ENCODE measurements around the gene ARHGAP25. TPM values are rescaled to one million over a fixed set of nuclear protein-coding genes. Genes with fewer than 3 reads are reported as not detected.

Gene ARHGAP25
- total RNA-seq, 1 donor from 2014 or later: 9.6 TPM

GRCh38 chr2:68698567-68699377 lies 35.8 kb upstream of the ARHGAP25 start:
- DNase-seq (ENCODE audit: extremely low spot score in 2 of 2): no peak
- intact Hi-C loops (cut with DNase I): no loop called here
- no peak overlapping the region for H3K4me3 ChIP-seq
- no peaks in the 10 kb centered on the region for H3K9me3 ChIP-seq
- TF ChIP-seq POLR2A (IDR thresholded peaks at IDR 0.05) (no peak), CTCF (IDR thresholded peaks at IDR 0.05) (no peak), POLR2AphosphoS5 (IDR thresholded peaks at IDR 0.05; ENCODE audit: insufficient read depth in 1 of 2, low read depth in 1 of 2) (no peak)
- no peaks in the 10 kb centered on the region for H3K4me1 ChIP-seq
- no peak overlapping the region for H3K27ac ChIP-seq
- no peaks in the 10 kb centered on the region for H3K36me3 ChIP-seq
- H3K27me3 ChIP-seq: no peaks in the 10 kb centered on the region

- no peak for TF ChIP-seq POLR2AphosphoS5 (IDR thresholded peaks at IDR 0.05; ENCODE audit: insufficient read depth in 1 of 2, low read depth in 1 of 2)
- no peak for TF ChIP-seq CTCF (IDR thresholded peaks at IDR 0.05)
- no peak for TF ChIP-seq POLR2A (IDR thresholded peaks at IDR 0.05)
- Histone ChIP-seq H3K9me3 (no peaks in the 10 kb centered on the region), H3K27me3 (no peaks in the 10 kb centered on the region), H3K36me3 (no peaks in the 10 kb centered on the region), H3K4me1 (no peaks in the 10 kb centered on the region), H3K27ac (no peak overlapping the region), H3K4me3 (no peak overlapping the region)
- DNase-seq (ENCODE audit: extremely low spot score in 2 of 2): no peak
- intact Hi-C loops (cut with DNase I): loop anchor here (10.0 kb wide), 1 partner anchor 224 kb away; no protein-coding TSS in a partner anchor
Observed at GRCh38 chr2:68700560-68700959, 34.1 kb upstream of the ARHGAP25 start.

GRCh38 chr2:68706637-68707036 lies 28.0 kb upstream of the ARHGAP25 start:
- intact Hi-C loops (cut with DNase I): loop anchor here (10.0 kb wide), 1 partner anchor 218 kb away; no protein-coding TSS in a partner anchor

DNA sequence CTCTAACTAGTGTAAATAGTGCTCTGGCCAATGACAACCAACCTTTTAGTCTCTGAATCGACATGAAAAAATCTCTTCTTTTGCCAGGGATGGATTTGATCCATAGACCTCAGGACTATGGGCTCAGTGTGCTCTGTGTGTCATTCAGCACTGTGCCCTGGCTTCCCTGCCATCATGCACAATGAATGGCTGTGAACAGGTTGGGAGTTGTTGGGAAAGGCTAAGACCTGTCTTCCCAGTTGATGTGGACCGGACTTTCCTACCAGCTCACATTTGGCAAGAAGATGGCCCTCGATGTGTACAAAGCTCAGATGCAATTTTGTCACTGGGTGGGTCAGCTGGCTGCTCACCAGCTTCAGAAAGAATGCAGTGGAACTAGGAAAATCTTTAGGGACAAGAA lies 26.0 kb upstream of the ARHGAP25 start:
- no peaks in the 10 kb centered on the region for H3K4me1 ChIP-seq
- H3K4me3 ChIP-seq: no peak overlapping the region
- no peak for DNase-seq (ENCODE audit: extremely low spot score in 2 of 2)
- TF ChIP-seq POLR2A (IDR thresholded peaks at IDR 0.05): no peak
- no peaks in the 10 kb centered on the region for H3K36me3 ChIP-seq
- H3K9me3 ChIP-seq: no peaks in the 10 kb centered on the region
- H3K27me3 ChIP-seq: no peaks in the 10 kb centered on the region
- H3K27ac ChIP-seq: no peak overlapping the region
- intact Hi-C loops (cut with DNase I): loop anchor here (10.0 kb wide), 1 partner anchor 216 kb away; no protein-coding TSS in a partner anchor

More at GRCh38 chr2:68706637-68707036, 28.0 kb upstream of the ARHGAP25 start:
- no peaks in the 10 kb centered on the region for H3K27me3 ChIP-seq
- no peaks in the 10 kb centered on the region for H3K9me3 ChIP-seq
- no peak overlapping the region for H3K27ac ChIP-seq
- H3K4me1 ChIP-seq: no peaks in the 10 kb centered on the region
- TF ChIP-seq CTCF (IDR thresholded peaks at IDR 0.05) (no peak), POLR2A (IDR thresholded peaks at IDR 0.05) (no peak), POLR2AphosphoS5 (IDR thresholded peaks at IDR 0.05; ENCODE audit: insufficient read depth in 1 of 2, low read depth in 1 of 2) (no peak)
- DNase-seq (ENCODE audit: extremely low spot score in 2 of 2): no peak
- H3K4me3 ChIP-seq: no peak overlapping the region
- no peaks in the 10 kb centered on the region for H3K36me3 ChIP-seq

- H3K9me3 ChIP-seq: no peaks in the 10 kb centered on the region
- no peak overlapping the region for H3K27ac ChIP-seq
- H3K27me3 ChIP-seq: no peaks in the 10 kb centered on the region
- no peak overlapping the region for H3K4me3 ChIP-seq
- peak in 2 of 3 experiments; percentile 40 to 55 for TF ChIP-seq CTCF (IDR thresholded peaks at IDR 0.05)
- no peak for TF ChIP-seq POLR2AphosphoS5 (IDR thresholded peaks at IDR 0.05; ENCODE audit: insufficient read depth in 1 of 2, low read depth in 1 of 2)
- no peak for TF ChIP-seq POLR2A (IDR thresholded peaks at IDR 0.05)
- no peak for DNase-seq (ENCODE audit: extremely low spot score in 2 of 2)
- H3K36me3 ChIP-seq: no peaks in the 10 kb centered on the region
- H3K4me1 ChIP-seq: no peaks in the 10 kb centered on the region
- intact Hi-C loops (cut with DNase I): loop anchor here (10.0 kb wide), 1 partner anchor 215 kb away; no protein-coding TSS in a partner anchor
Observed at GRCh38 chr2:68709421-68709911, 25.1 kb upstream of the ARHGAP25 start.

Measured in vagina (tissue), 2 donors.